Measurements from ENCODE around the gene TMEM100.

Gene TMEM100

GRCh38 chr17:55722742-55723487, at the start of gene TMEM100:
Gene TMEM100, minus strand, starts transcription at chr17:55722864. Its CDS starts 1,794 bp downstream, at chr17:55721070.
- DNase-seq (ENCODE audit: low spot score): no peak

- DNase-seq (ENCODE audit: low spot score): no peak
Measured at GRCh38 chr17:55772086-55772485, 49.4 kb upstream of the TMEM100 start.

- DNase-seq (ENCODE audit: low spot score): peak; percentile 54
Measured at GRCh38 chr17:55770196-55770870, 47.7 kb upstream of the TMEM100 start.

- no peak for DNase-seq (ENCODE audit: low spot score)
Measured at GRCh38 chr17:55769625-55770000, 46.9 kb upstream of the TMEM100 start.

- no peak for DNase-seq (ENCODE audit: low spot score)
Measured at GRCh38 chr17:55768936-55769624, 46.4 kb upstream of the TMEM100 start.

- no peak for DNase-seq (ENCODE audit: low spot score)
Measured at GRCh38 chr17:55765472-55765871, 42.8 kb upstream of the TMEM100 start.

- no peak for DNase-seq (ENCODE audit: low spot score)
Measured at GRCh38 chr17:55764610-55765009, 41.9 kb upstream of the TMEM100 start.

- no peak for DNase-seq (ENCODE audit: low spot score)
Measured at GRCh38 chr17:55763856-55764255, 41.2 kb upstream of the TMEM100 start.

- no peak for DNase-seq (ENCODE audit: low spot score)
Measured at GRCh38 chr17:55762086-55762858, 39.6 kb upstream of the TMEM100 start.

- no peak for DNase-seq (ENCODE audit: low spot score)
Measured at GRCh38 chr17:55760643-55761355, 38.1 kb upstream of the TMEM100 start.

- DNase-seq (ENCODE audit: low spot score): no peak
Measured at GRCh38 chr17:55758171-55758570, 35.5 kb upstream of the TMEM100 start.

GRCh38 chr17:55757659-55758058, 35.0 kb upstream of the TMEM100 start:
- no peak for DNase-seq (ENCODE audit: low spot score)

GRCh38 chr17:55756689-55757088, 34.0 kb upstream of the TMEM100 start:
- no peak for DNase-seq (ENCODE audit: low spot score)

- DNase-seq (ENCODE audit: low spot score): no peak
Measured at GRCh38 chr17:55751720-55752250, 29.1 kb upstream of the TMEM100 start.

- peak; percentile 91 for DNase-seq (ENCODE audit: low spot score)
Measured at GRCh38 chr17:55750750-55751657, 28.3 kb upstream of the TMEM100 start, which contains the start of gene PCTP. Gene PCTP, plus strand, starts transcription at chr17:55751051. Its CDS starts 53 bp downstream, at chr17:55751104.

- no peak for DNase-seq (ENCODE audit: low spot score)
Measured at GRCh38 chr17:55749985-55750384, 27.3 kb upstream of the TMEM100 start.

GRCh38 chr17:55748841-55749240, 26.2 kb upstream of the TMEM100 start:
- DNase-seq (ENCODE audit: low spot score): no peak

- no peak for DNase-seq (ENCODE audit: low spot score)
Measured at GRCh38 chr17:55747209-55747608, 24.5 kb upstream of the TMEM100 start.

GRCh38 chr17:55746466-55746865, 23.8 kb upstream of the TMEM100 start:
- DNase-seq (ENCODE audit: low spot score): no peak

GRCh38 chr17:55745258-55745657, 22.6 kb upstream of the TMEM100 start:
- no peak for DNase-seq (ENCODE audit: low spot score)
